ENCODE data around the gene AIP.

- TF ChIP-seq CTCF (IDR thresholded peaks at IDR 0.05; ENCODE audit: insufficient read depth, low read length), result no peak
- TF ChIP-seq POLR2AphosphoS5 (IDR thresholded peaks at IDR 0.05; ENCODE audit: low read depth), result no peak
- TF ChIP-seq GABPA (IDR thresholded peaks at IDR 0.05; ENCODE audit: low read depth), result no peak
These were observed 2.1 kb downstream of the AIP start for GRCh38 chr11:67484847-67485311.
